Renal pelvis (tissue), 4 donors: ENCODE data around the gene TBL1Y. TPM values are rescaled to one million over a fixed set of nuclear protein-coding genes. Genes with fewer than 3 reads are reported as not detected.
"Not testable (repeated sequence)": the region's sequence is repeated elsewhere in the genome, so short reads cannot be mapped to it uniquely, and the experiment has no call there.

ENCODE experiments used
- DNase-seq: peaks from one replicate; pipeline ENCODE4 v3.0.0-alpha.2; 2013
- polyA plus RNA-seq, 3 donors: library from polyadenylated mRNA; unstranded; fragments of 120-200 nt; gene quantifications; one replicate each; pipeline ENCODE4 v1.2.1, GENCODE V29; 2013; ENCODE audit not compliant: insufficient read length in 3 of 3

The TBL1Y gene
- polyA plus RNA-seq, 3 donors: 3.6 to 5.8 TPM; not detected in 1

DNA sequence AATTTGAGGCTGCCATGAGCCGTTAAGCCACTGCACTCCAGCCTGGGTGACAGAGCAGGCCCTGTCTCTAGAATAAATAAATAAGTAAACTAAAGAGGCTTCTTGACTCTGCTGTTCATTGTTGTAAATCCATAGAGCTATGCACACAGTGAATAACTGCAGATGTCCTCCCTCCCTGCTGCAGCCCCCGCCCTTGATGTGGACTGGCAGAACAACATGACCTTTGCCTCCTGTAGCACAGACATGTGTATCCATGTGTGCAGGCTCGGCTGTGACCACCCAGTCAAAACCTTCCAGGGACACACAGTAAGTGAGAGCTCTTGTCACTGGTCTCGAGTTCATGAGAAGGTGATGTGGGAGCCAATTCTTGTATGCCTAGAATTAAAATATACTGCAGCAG, 170.1 kb downstream of the TBL1Y start:
- DNase-seq: not testable (repeated sequence)

GRCh38 chrY:7085606-7086005, 175.1 kb downstream of the TBL1Y start:
- no peak for DNase-seq

DNA sequence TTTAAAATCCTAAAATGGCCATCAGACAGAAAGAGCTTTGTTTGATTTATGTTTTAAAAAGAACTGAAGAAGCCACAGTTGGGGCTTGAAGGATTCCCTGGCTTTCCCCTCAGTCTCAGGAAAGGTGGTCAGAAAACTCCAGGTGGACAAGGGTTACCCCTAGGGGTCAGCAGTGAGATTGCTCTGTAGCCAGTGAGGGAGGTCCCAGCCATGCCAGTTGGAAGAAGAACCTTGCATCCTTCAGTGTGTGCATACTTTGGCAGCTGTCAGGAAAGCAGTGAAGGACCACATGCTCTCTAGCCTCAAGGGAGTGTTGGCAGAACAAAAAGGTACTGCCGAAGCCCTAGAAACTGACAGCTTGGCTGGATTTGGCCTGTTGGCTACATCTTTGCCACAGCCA, 182.3 kb downstream of the TBL1Y start:
- no peak for DNase-seq

DNA sequence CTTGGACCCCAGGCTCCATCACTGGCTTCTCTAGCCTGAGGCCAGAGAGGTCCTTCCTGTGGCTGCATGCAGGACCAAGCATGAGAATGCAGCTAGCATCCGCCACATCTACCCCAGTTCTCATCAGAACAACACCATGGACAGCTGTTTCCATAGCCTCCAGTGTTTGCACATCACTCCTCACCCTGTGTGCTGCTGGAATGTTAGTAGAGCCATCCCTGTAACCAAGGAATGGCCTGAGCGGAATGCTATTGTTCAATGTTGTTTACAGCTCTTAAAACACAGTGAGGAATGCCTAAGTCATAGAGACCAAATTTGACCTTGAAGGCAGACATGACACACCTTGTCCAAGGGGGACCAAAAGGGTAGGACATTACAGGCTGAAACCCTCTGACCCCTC, 183.9 kb downstream of the TBL1Y start:
- no peak for DNase-seq

GRCh38 chrY:7097021-7097420, 186.5 kb downstream of the TBL1Y start:
- no peak for DNase-seq

DNA sequence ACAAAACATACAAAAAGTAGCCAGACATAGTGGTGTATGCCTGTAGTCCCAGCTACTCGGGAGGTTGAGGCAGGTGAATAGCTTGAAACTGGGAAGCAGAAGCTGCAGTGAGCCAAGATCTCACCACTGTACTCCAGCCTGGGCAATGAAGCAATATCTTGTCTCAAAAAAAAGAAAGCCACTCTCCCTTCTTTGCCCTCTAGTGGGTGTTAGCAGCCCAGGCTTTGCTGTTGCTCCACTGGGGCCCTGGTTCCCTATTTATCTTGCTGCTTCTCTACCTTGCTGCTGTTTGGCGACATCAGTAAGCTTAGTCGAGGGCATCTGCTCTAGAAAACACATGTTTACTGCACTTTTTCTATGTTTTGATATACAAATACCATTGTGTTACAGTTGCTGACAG, 189.2 kb downstream of the TBL1Y start:
- no peak for DNase-seq

- DNase-seq: no peak
Measured at GRCh38 chrY:7102680-7103079, 192.2 kb downstream of the TBL1Y start.

DNA sequence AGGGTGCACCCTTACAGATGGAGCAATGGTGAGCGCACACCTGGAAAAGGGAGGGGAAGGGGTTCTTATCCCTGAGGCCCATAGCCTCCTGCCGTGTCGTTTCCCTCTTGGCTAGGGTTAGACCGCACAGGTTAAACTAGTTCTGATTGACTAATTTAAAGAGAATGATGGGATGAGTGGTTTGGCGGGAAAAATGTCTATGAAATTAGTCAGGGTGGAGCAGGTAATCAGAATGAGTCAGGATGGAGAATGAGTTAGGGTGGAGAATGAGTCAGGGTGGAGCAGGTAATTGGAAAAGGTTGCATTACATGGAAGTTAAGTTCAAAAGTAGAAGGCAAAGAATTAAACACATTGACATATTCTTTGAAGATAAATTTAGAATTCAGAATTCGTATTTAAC, 196.7 kb downstream of the TBL1Y start:
- DNase-seq: no peak

- no peak for DNase-seq
Measured at GRCh38 chrY:7110086-7110485, 199.6 kb downstream of the TBL1Y start.

DNA sequence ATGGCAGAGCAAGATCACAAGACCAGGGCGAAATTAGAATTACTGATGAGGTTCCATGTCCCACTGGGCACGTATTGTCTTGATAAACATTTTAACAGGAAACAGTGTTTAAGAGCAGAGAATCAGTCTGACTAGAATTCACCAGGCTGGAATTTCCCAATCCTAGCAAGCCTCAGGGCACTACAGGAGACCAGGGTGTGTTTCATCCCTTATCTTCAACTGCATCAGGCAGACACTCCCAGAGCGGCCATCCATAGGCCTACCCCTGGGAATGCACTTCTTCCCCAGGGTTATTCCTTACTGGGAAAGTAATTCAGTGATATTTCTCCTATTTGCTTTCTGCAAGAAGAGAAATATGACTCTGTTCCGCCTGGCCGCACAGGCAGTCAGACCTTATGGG, 205.4 kb downstream of the TBL1Y start:
- no peak for DNase-seq

DNA sequence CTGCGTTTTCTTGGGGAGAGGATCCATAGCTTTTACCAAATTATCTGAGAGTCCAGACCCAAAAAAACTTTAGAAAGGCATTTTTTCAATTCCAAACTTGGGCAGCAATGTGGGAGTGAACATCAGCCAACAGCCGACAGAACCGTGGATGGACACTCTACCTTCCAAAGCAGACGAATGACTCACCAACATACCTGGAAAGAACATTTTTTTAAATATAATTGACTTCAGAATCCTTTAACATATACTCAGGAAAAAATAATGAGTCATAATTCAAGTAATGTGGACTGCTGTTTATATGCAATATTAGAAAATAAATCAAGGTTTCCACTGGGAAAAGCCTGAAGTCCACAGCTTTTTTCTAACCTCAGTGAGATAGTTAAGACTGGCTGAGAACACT, 211.7 kb downstream of the TBL1Y start:
- no peak for DNase-seq

- DNase-seq: no peak
Measured at GRCh38 chrY:7125136-7126056, 214.9 kb downstream of the TBL1Y start.

- no peak for DNase-seq
Measured at GRCh38 chrY:7128211-7128610, 217.7 kb downstream of the TBL1Y start.

Other genes starting within 250 kb of the TBL1Y start
- not detected for gene AMELY, start 1.1 kb downstream of the TBL1Y start, polyA plus RNA-seq